Epithelial cell of esophagus (primary cell): Measurements from ENCODE around the gene ST6GAL2.
A peak's percentile ranks its signal among the peaks of the same experiment; 100 is the strongest.

Experiments used
- DNase-seq: peaks from one replicate; pipeline ENCODE4 v3.0.0; 2010; ENCODE audit warnings: low read depth
- H3K4me3 ChIP-seq: 2 replicates; pipeline ENCODE4 v1.5.1; 2011; ENCODE audit warnings: mild to moderate bottlenecking, low read length, control low read depth
- TF ChIP-seq, protein P1 (sequence below): IDR thresholded peaks from 2 replicates; pipeline ENCODE4 v1.5.1; 2011; ENCODE audit warnings: low read depth, mild to moderate bottlenecking, low read length, control low read depth, inconsistent platforms; ENCODE audit not compliant: insufficient read depth; ENCODE audit errors: missing control alignments

Gene ST6GAL2

DNA sequence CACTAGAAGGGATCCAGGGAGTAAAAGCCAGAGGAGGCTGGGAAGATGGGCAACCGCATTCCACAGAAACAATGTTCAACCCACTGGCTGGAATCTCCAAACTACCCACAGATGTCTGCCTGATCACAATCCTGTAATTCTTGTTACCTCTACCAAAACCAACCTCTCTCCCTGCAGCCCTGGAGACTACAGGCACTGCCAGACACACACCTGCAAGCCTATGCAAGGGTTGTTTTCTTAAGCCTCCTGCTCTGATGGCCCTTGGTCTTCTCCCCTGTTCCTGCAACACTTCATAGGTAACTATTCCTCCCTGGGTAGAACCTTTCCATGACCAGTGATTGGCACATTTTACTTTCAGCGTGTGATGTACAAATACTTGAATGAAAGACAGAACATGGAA, 21.9 kb downstream of the ST6GAL2 start:
- no peak overlapping the region for H3K4me3 ChIP-seq
- DNase-seq: no peak
- TF ChIP-seq, protein P1, sequence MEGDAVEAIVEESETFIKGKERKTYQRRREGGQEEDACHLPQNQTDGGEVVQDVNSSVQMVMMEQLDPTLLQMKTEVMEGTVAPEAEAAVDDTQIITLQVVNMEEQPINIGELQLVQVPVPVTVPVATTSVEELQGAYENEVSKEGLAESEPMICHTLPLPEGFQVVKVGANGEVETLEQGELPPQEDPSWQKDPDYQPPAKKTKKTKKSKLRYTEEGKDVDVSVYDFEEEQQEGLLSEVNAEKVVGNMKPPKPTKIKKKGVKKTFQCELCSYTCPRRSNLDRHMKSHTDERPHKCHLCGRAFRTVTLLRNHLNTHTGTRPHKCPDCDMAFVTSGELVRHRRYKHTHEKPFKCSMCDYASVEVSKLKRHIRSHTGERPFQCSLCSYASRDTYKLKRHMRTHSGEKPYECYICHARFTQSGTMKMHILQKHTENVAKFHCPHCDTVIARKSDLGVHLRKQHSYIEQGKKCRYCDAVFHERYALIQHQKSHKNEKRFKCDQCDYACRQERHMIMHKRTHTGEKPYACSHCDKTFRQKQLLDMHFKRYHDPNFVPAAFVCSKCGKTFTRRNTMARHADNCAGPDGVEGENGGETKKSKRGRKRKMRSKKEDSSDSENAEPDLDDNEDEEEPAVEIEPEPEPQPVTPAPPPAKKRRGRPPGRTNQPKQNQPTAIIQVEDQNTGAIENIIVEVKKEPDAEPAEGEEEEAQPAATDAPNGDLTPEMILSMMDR: no peak

DNA sequence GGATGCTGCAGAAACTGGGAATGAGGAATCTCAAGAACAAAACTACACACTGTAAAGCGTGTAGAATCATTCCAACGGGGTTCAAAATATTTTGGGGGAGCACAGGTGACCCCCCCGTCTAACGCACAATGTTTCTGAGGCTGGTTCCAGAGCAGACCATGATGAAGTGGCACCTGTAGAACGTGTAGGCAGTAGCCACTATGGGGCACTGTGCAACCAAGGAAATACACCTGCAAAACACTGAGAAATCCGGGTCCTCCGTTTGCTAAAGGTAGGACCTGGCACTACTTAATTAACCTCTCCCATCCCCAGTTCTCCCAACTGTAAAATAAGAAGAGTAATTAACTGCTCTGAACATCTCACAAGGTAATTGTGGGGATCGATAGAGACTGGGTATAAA, 22.6 kb downstream of the ST6GAL2 start:
- peak; percentile 1 for DNase-seq
- no peak overlapping the region for H3K4me3 ChIP-seq
- TF ChIP-seq, protein P1: no peak

DNA sequence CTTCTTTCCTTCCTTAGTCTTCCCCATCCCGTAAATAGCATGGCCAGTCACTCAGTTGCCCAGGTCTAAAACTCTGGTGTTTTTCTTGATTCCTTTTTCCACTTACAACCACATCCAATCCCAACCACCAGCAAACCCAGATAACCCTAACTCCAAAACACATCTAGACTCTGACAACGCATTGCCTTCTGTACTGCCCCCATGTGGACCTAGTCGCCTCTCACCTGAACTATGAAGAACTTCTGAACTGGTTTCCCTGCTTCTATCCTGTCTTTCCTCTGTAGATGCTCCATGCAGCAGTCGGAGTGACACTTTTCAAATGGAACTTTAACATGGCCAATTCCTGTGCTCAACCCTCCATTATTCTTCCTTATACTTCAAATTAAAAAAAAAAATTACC, 26.5 kb downstream of the ST6GAL2 start:
- TF ChIP-seq, protein P1: no peak
- H3K4me3 ChIP-seq: no peak overlapping the region
- DNase-seq: no peak

DNA sequence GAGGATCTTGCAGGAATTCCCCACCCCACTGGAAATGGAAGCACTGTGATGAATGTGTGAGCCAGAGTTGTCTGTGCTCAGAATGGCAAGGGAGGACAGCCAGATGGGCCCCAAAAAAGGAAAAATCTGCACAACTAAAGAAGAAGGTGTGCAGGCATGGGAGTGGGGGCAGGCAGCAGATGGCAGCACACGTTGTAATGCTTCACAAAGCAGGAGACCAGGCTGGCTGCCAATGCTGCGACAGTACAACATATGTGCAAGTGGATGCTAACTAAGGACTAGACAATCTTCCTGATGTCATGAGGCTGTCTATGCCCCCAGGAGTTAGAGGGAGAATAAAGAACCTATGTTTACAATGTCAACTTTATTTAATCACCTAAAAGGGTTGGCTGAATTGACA, 27.2 kb downstream of the ST6GAL2 start:
- TF ChIP-seq, protein P1: no peak
- H3K4me3 ChIP-seq: no peak overlapping the region
- DNase-seq: no peak

DNA sequence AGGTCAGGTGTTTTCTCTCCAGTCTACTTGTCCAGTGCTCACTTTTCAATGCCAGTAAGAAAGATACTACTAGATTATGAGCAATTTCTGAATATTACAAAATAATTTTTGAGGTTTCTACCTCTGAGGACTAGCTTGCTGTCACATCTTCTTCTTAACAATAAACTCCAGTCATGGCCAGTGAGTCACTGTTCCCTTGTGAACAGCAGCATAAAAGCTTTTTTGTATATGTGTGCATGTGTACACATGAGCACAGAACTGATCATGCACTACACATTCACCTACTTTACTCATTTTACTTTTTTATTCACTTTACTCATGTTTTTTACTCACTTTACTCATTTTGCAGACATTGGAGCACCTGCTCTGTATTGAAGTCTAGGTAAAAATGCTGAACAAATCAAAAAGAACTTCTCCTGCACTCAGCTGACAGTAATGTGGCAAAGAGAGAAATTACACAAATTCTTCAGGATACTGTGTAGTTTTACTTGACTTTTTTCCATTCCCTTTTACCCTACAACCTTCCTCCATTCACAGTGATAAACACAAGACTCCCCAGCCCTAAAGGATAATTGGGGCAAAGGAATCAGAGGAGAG, 28.0 kb downstream of the ST6GAL2 start:
- TF ChIP-seq, protein P1: no peak
- DNase-seq: no peak
- H3K4me3 ChIP-seq: no peak overlapping the region

DNA sequence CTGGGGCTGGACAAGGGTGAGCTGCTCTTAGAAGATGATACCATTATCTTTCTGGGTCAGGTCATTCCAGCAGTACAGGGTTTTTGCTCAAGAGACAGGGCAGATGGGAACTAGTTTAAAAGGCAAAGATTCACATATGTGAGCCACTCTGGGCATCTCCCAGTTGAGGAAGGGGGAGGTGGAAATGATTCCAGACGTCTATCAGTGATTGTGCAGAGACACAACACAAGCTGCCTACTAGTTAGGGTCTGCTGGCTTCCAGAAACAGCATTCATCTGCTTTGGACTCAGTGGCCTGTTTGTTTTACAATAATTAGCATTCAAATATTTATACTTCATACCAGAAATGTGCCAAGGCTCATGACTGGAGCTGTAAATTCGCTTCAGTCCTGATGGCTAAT, 32.3 kb downstream of the ST6GAL2 start:
- TF ChIP-seq, protein P1: no peak
- DNase-seq: no peak
- no peak overlapping the region for H3K4me3 ChIP-seq

DNA sequence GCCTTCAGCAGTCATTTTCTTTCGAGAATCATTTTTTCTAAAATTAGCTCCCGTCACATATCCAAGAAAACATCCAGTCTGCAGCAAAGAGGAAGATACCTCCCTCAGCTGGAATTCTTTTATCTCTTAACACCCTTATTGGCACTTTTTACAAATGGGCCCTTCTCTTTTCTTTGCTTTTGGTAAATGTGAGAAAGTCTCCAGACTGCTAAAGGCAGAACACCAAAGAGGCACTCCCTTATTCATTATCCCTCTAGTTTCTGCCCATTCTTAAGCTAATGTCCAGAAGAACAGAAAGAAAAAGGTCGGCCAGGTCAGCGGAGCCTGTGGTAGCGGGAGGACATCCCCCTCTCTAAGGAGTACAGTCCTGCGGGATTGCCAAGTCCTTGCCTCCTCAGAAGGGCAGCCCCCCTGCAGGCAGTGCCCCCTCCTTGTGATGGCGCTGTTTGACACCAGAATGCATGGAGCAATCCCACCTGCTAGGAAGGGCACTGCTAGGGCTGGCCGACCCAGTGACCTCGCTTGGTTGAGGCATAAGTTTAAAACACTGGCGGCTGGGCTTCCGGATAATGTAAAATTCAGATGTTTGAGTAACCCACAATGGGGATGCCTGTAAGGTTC, 34.0 kb downstream of the ST6GAL2 start:
- TF ChIP-seq, protein P1: no peak
- H3K4me3 ChIP-seq: no peak overlapping the region
- DNase-seq: no peak
